HFFc6 (cell line): ENCODE data around the gene ZNF407. TPM values are rescaled to one million over a fixed set of nuclear protein-coding genes. Genes with fewer than 3 reads are reported as not detected.
"Not testable (repeated sequence)": the region's sequence is repeated elsewhere in the genome, so short reads cannot be mapped to it uniquely, and the experiment has no call there.

Source experiments
- DNase-seq: peaks from one replicate; pipeline ENCODE4 v3.0.0-alpha.2; 2018
- H3K27ac Mint-ChIP-seq: 2 replicates; pipeline ENCODE4 v1.8.0; 2020; ENCODE audit warnings: mild to moderate bottlenecking, mixed read lengths
- H3K27me3 Mint-ChIP-seq: 2 replicates; pipeline ENCODE4 v1.8.0; 2021; ENCODE audit warnings: mild to moderate bottlenecking, moderate library complexity, mixed read lengths; ENCODE audit not compliant: insufficient read depth
- H3K36me3 Mint-ChIP-seq: 2 replicates; pipeline ENCODE4 v1.8.0; 2021; ENCODE audit warnings: low read depth, mixed read lengths
- H3K4me1 Mint-ChIP-seq: 2 replicates; pipeline ENCODE4 v1.8.0; 2020; ENCODE audit warnings: low read depth, mixed read lengths
- H3K4me3 Mint-ChIP-seq: 2 replicates; pipeline ENCODE4 v1.8.0; 2020; ENCODE audit warnings: mild to moderate bottlenecking, moderate library complexity, mixed read lengths
- H3K9me3 Mint-ChIP-seq: 2 replicates; pipeline ENCODE4 v1.8.0; 2020; ENCODE audit warnings: mild to moderate bottlenecking, mixed read lengths
- total RNA-seq, 6 experiments: library from RNA; stranded (reverse); fragmentation: NEBNext Ultra II Directional; extraction: Animal tissue kit (Norgen Biotek cat#: 25700); gene quantifications; 2 replicates in 1 of 6; 3 replicates in 5 of 6; pipeline ENCODE4 v1.2.3, GENCODE V29; 2021
- TF ChIP-seq, protein P1 (sequence below): fragments of 200-600 bp; sonication (generic); IDR thresholded peaks from 2 replicates; pipeline ENCODE4 v1.5.0; 2021; ENCODE audit warnings: antibody characterized with exemption, mild to moderate bottlenecking

Gene ZNF407
- total RNA-seq, 6 experiments from 2014 or later, result 7.9 to 9.7 (median 9.1) TPM

DNA sequence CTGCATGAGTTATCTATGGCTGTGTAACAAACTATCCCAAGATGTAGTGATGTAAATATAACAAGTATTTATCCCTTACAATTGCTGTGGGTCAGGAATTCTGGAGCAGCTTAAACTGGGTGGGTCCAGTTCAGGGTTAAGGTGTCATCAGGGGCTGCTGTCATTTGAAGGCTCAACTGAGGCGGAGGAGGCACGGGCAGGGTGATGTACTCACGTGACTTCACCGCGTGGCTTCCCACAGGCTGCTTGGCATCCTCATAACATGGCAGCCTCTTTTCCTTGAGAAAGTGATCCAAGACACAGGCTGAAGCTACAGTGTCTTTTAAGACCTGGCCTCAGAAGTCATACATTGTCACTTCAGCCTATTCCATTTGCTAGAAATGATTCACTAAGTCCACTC lies 485.5 kb downstream of the ZNF407 start:
- Mint-ChIP-seq H3K27me3 (peaks cover 17% of the 10 kb centered on the region), H3K27ac (no peak overlapping the region), H3K36me3 (peaks cover 20% of the 10 kb centered on the region), H3K4me1 (no peaks in the 10 kb centered on the region), H3K4me3 (no peak overlapping the region), H3K9me3 (peaks cover 42% of the 10 kb centered on the region)
- TF ChIP-seq, protein P1, sequence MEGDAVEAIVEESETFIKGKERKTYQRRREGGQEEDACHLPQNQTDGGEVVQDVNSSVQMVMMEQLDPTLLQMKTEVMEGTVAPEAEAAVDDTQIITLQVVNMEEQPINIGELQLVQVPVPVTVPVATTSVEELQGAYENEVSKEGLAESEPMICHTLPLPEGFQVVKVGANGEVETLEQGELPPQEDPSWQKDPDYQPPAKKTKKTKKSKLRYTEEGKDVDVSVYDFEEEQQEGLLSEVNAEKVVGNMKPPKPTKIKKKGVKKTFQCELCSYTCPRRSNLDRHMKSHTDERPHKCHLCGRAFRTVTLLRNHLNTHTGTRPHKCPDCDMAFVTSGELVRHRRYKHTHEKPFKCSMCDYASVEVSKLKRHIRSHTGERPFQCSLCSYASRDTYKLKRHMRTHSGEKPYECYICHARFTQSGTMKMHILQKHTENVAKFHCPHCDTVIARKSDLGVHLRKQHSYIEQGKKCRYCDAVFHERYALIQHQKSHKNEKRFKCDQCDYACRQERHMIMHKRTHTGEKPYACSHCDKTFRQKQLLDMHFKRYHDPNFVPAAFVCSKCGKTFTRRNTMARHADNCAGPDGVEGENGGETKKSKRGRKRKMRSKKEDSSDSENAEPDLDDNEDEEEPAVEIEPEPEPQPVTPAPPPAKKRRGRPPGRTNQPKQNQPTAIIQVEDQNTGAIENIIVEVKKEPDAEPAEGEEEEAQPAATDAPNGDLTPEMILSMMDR, result no peak
- no peak for DNase-seq

GRCh38 chr18:75083761-75084160 lies 486.1 kb downstream of the ZNF407 start:
- Mint-ChIP-seq H3K9me3 (peaks cover 37% of the 10 kb centered on the region), H3K4me1 (no peaks in the 10 kb centered on the region), H3K36me3 (peaks cover 17% of the 10 kb centered on the region), H3K4me3 (no peak overlapping the region), H3K27me3 (peaks cover 17% of the 10 kb centered on the region), H3K27ac (no peak overlapping the region)
- DNase-seq, result no peak
- TF ChIP-seq, protein P1, result no peak

- H3K9me3 Mint-ChIP-seq, result peaks cover 31% of the 10 kb centered on the region
- H3K36me3 Mint-ChIP-seq, result peaks cover 17% of the 10 kb centered on the region
- DNase-seq, H3K27ac Mint-ChIP-seq, H3K4me3 Mint-ChIP-seq, H3K4me1 Mint-ChIP-seq: not testable (repeated sequence)
- peaks cover 13% of the 10 kb centered on the region for H3K27me3 Mint-ChIP-seq
These were observed 488.0 kb downstream of the ZNF407 start for GRCh38 chr18:75085676-75086075.

DNA sequence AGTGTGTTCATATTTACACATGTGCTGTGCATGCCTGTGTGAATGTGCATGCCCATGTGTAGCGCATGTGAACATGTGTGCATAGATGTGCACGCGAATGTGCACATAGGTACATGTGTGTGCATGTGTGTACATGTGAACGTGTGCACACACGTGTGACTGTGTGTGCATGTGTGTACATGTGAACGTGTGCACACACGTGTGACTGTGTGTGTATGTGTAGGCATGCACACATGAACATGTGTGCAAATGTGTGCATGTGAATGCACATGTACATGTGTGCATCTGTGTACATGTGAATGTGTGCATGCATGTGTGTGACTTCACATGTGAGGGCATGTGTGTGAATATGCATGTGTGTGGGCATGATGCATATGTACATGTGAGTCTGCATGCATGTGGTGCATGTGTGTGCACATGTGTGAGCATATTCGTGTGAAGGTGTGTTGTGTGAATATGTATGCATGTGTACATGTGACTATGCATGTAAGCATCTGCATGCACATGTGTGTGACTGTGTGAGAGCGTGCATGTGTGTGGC lies 488.9 kb downstream of the ZNF407 start:
- Mint-ChIP-seq H3K9me3 (peaks cover 31% of the 10 kb centered on the region), H3K4me1 (no peaks in the 10 kb centered on the region), H3K36me3 (peaks cover 17% of the 10 kb centered on the region), H3K4me3 (no peak overlapping the region), H3K27ac (no peak overlapping the region), H3K27me3 (peaks cover 9% of the 10 kb centered on the region)
- no peak for DNase-seq
- TF ChIP-seq, protein P1, result no peak

GRCh38 chr18:75087119-75088020 lies 489.7 kb downstream of the ZNF407 start:
- peaks cover 28% of the 10 kb centered on the region for H3K9me3 Mint-ChIP-seq
- TF ChIP-seq, protein P1, result no peak
- peaks cover 9% of the 10 kb centered on the region for H3K27me3 Mint-ChIP-seq
- no peak for DNase-seq
- H3K36me3 Mint-ChIP-seq, result peaks cover 17% of the 10 kb centered on the region
- H3K4me3 Mint-ChIP-seq, result no peak overlapping the region
- no peak overlapping the region for H3K27ac Mint-ChIP-seq
- H3K4me1 Mint-ChIP-seq, result no peaks in the 10 kb centered on the region

GRCh38 chr18:75088021-75088506 lies 490.4 kb downstream of the ZNF407 start:
- no peaks in the 10 kb centered on the region for H3K4me1 Mint-ChIP-seq
- H3K36me3 Mint-ChIP-seq, result peaks cover 10% of the 10 kb centered on the region
- H3K27ac Mint-ChIP-seq, result no peak overlapping the region
- H3K4me3 Mint-ChIP-seq, result no peak overlapping the region
- H3K27me3 Mint-ChIP-seq, result peaks cover 6% of the 10 kb centered on the region
- H3K9me3 Mint-ChIP-seq, result peaks cover 22% of the 10 kb centered on the region
- no peak for DNase-seq
- TF ChIP-seq, protein P1, result no peak
